KOPT-K1 (cell line): Measurements from ENCODE around the gene FAM120A.

Experiments used
- H3K27ac ChIP-seq: fragments of 200-600 bp; sonication (generic); 2 replicates; pipeline ENCODE4 v1.5.1; 2016; ENCODE audit warnings: antibody characterized with exemption, mild to moderate bottlenecking, low read depth, low read length; ENCODE audit not compliant: poor library complexity, severe bottlenecking
- H3K36me3 ChIP-seq: fragments of 200-600 bp; sonication (generic); 2 replicates; pipeline ENCODE4 v1.5.1; 2017; ENCODE audit warnings: antibody characterized with exemption, mild to moderate bottlenecking, low read length, moderate library complexity; ENCODE audit not compliant: insufficient read depth
- H3K9me3 ChIP-seq: fragments of 200-600 bp; sonication (generic); 2 replicates; pipeline ENCODE4 v1.5.1; 2017; ENCODE audit warnings: antibody characterized with exemption, low read length, mild to moderate bottlenecking; ENCODE audit not compliant: insufficient read depth, poor library complexity, severe bottlenecking

Gene FAM120A

GRCh38 chr9:93565089-93565488 lies 113.6 kb downstream of the FAM120A start:
- no peak overlapping the region for H3K27ac ChIP-seq
- H3K36me3 ChIP-seq, result peaks cover 49% of the 10 kb centered on the region
- H3K9me3 ChIP-seq, result no peaks in the 10 kb centered on the region

DNA sequence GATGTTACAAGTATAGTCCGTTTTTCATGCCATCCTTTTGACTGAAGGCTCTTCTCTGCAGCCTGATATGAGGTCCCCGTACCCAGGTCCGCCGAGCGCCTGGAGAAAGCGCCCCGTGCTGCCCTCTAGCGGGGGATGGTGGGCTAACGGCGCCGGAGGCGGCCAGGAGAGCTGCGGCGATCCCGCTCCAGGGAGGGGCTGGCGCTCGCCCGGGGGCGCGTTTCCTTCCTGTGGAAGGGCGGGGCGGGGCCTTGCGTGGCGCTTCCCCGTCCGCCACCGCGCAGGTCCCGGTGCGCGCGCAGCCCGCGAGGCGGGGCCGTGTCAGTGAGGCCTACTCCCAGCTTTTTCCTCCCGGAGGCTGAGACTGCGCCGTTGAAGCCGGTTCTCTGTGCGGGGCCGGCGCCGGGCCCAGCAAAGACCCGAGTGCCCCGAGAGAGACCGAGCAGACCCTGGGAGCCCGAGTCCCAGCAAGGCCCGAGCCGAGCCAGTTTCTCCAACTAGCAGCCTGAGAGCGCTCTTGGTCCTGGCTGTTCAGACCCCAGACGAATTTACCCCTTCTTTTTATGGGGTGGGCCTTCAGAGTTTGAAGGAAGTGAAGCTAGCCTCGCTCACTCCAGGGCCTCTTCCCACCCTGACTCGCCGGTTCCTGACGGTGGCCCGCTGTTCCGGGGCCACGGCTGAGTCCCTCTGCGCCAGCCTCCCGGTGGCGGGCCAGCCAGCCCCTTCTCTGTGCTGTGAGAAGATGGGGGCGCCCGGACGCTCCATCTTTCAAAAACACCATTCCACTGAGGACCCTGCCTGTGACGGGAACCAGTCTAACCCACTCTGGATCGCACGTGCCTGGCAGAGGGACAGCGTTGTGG lies 115.2 kb downstream of the FAM120A start:
- Histone ChIP-seq H3K27ac (peak overlapping the region; percentile 87), H3K9me3 (peaks cover 10% of the 10 kb centered on the region), H3K36me3 (peaks cover 34% of the 10 kb centered on the region)

- peaks cover 10% of the 10 kb centered on the region for H3K9me3 ChIP-seq
- H3K27ac ChIP-seq, result peak overlapping the region; percentile 87
- H3K36me3 ChIP-seq, result peaks cover 26% of the 10 kb centered on the region
Observed at GRCh38 chr9:93567271-93567959, 115.9 kb downstream of the FAM120A start.

- Histone ChIP-seq H3K9me3 (peaks cover 10% of the 10 kb centered on the region), H3K36me3 (peaks cover 19% of the 10 kb centered on the region), H3K27ac (no peak overlapping the region)
Observed at GRCh38 chr9:93568169-93568568, 116.7 kb downstream of the FAM120A start.

- Histone ChIP-seq H3K9me3 (peaks cover 10% of the 10 kb centered on the region), H3K27ac (no peak overlapping the region), H3K36me3 (0 out of 2 replicates have a peak, but pooled peaks cover 5% of the 10 kb centered on the region)
Observed at GRCh38 chr9:93569621-93570174, 118.2 kb downstream of the FAM120A start.

GRCh38 chr9:93572221-93572620 lies 120.7 kb downstream of the FAM120A start:
- Histone ChIP-seq H3K27ac (no peak overlapping the region), H3K36me3 (no peaks in the 10 kb centered on the region), H3K9me3 (peaks cover 10% of the 10 kb centered on the region)

GRCh38 chr9:93572636-93573515 lies 121.4 kb downstream of the FAM120A start:
- no peak overlapping the region for H3K27ac ChIP-seq
- peaks cover 10% of the 10 kb centered on the region for H3K9me3 ChIP-seq
- no peaks in the 10 kb centered on the region for H3K36me3 ChIP-seq

GRCh38 chr9:93573516-93573828 lies 122.0 kb downstream of the FAM120A start:
- Histone ChIP-seq H3K36me3 (no peaks in the 10 kb centered on the region), H3K27ac (no peak overlapping the region), H3K9me3 (peaks cover 10% of the 10 kb centered on the region)

GRCh38 chr9:93574091-93574899 lies 122.8 kb downstream of the FAM120A start:
- Histone ChIP-seq H3K27ac (no peak overlapping the region), H3K9me3 (peaks cover 10% of the 10 kb centered on the region), H3K36me3 (no peaks in the 10 kb centered on the region)

- Histone ChIP-seq H3K9me3 (peaks cover 10% of the 10 kb centered on the region), H3K27ac (peak overlapping the region; percentile 77), H3K36me3 (no peaks in the 10 kb centered on the region)
Observed at GRCh38 chr9:93574900-93575795, 123.7 kb downstream of the FAM120A start.

DNA sequence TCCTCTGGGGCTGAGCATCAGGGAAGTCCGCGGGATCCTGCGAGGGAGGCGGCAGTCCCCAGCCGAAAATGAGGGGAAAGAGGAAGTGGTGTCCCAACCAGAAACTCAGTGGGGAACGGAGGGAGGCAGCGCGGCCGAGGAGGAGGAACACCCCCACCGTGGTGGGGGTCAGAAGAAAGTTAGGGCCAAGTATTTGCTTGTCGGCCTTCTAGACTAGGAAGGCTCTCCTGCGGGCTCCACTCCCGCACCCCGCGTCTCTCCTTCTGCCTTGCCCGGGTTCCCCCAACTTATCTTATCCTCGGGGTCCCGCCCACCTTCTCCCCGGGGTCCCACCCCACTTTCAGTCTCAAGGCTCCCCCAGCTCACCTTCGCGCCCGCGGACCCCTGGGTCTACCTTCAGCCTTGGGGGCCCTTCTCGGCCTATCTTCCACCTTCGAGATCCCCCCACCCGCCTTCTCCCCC lies 124.3 kb downstream of the FAM120A start:
- Histone ChIP-seq H3K36me3 (no peaks in the 10 kb centered on the region), H3K27ac (peak overlapping the region; percentile 77), H3K9me3 (peaks cover 7% of the 10 kb centered on the region)

- Histone ChIP-seq H3K36me3 (no peaks in the 10 kb centered on the region), H3K9me3 (peaks cover under 1% of the 10 kb centered on the region), H3K27ac (peak within 1 kb of the TSS; percentile 77)
Observed at GRCh38 chr9:93576258-93577077, 125.0 kb downstream of the FAM120A start, which contains the start of gene PHF2. Gene PHF2 (plus strand): TSS chr9:93576584. CDS start chr9:93576774, 190 bp downstream.
